ENCODE results near the gene EIF5AL1. TPM values are rescaled to one million over a fixed set of nuclear protein-coding genes. Genes with fewer than 3 reads are reported as not detected.
A peak's percentile ranks its signal among the peaks of the same experiment; 100 is the strongest.
"Not testable (repeated sequence)": the region's sequence is repeated elsewhere in the genome, so short reads cannot be mapped to it uniquely, and the experiment has no call there.

The EIF5AL1 gene
- total RNA-seq (2012; rRNA removed) (1.1 and 1.7 TPM in 2 replicates), polyA plus RNA-seq (2012; rRNA removed) (0.59 and 1.4 TPM in 2 replicates), Bru-seq, nascent RNA (not detected), BruChase-seq, experiment 1, labeled RNA remaining after a 6-hour chase (percentile 17 among the genes with signal in this experiment), BruChase-seq, experiment 2, labeled RNA remaining after a 2-hour chase (percentile 13 among the genes with signal in this experiment)
- 0.14 and 0.64 TPM in 2 replicates for polyA plus RNA-seq (2012; cell fraction: cytosol; rRNA removed)
- 0.45 and 0.69 TPM in 2 replicates for polyA plus RNA-seq (2012; cell fraction: nucleus; rRNA removed; ENCODE audit: low replicate concordance)
- long read RNA-seq: 0 reads

- BruUV-seq (replicated peaks); H2BK20ac ChIP-seq (ENCODE audit: low read depth, low read length); H2AK9ac ChIP-seq (replicated peaks; ENCODE audit: low read depth, low read length, poor library complexity); H4K8ac ChIP-seq (ENCODE audit: low read depth in 2 of 2, low read length in 2 of 2); H2AFZ ChIP-seq (replicated peaks; ENCODE audit: low read length, poor library complexity); H3K4me1 ChIP-seq (ENCODE audit: control insufficient read depth, insufficient read depth, low read length); H2AK5ac ChIP-seq (ENCODE audit: low read depth, low read length); H3K9me3 ChIP-seq (ENCODE audit: control insufficient read depth, insufficient read depth, low read length); H3K27me3 ChIP-seq (ENCODE audit: control insufficient read depth, insufficient read depth, low read length); H3K9me1 ChIP-seq (ENCODE audit: insufficient read depth, low read length); in situ Hi-C loops (cut with MboI; ENCODE audit: low sequenced_read_pairs); H3K79me1 ChIP-seq (ENCODE audit: low read depth in 1 of 2, low read length in 2 of 2); H2BK5ac ChIP-seq (ENCODE audit: low read depth, low read length, poor library complexity, severe bottlenecking); POLR2A ChIA-PET (ENCODE audit: unreplicated experiment); intact Hi-C loops (cut with micrococcal nuclease); H3K36me3 ChIP-seq (ENCODE audit: control insufficient read depth, insufficient read depth, low read length); H4K91ac ChIP-seq (ENCODE audit: insufficient read depth, low read depth, low read length); H3K4ac ChIP-seq (ENCODE audit: low read depth, low read length); H3K14ac ChIP-seq (replicated peaks; ENCODE audit: low read depth, low read length); DNase-seq; H3K27ac ChIP-seq (ENCODE audit: insufficient read depth, low read length); H3K9ac ChIP-seq (ENCODE audit: low read depth, low read length); dilution Hi-C loops (cut with HindIII; ENCODE audit: low sequenced_read_pairs, unreplicated experiment); H4K5ac ChIP-seq (ENCODE audit: low read depth, low read length); H3K4me3 ChIP-seq (ENCODE audit: insufficient read depth, low read depth, low read length); H2BK15ac ChIP-seq (ENCODE audit: low read depth, low read length); H4K20me1 ChIP-seq (ENCODE audit: insufficient read depth, low read length); H3K18ac ChIP-seq (ENCODE audit: low read depth, low read length); CTCF ChIA-PET; H2BK120ac ChIP-seq (ENCODE audit: low read depth, low read length); H3K4me2 ChIP-seq (ENCODE audit: low read depth, low read length); H3K56ac ChIP-seq (ENCODE audit: extremely low read depth, insufficient read depth, low read length); H3K23ac ChIP-seq (ENCODE audit: low read depth, low read length): not testable (repeated sequence)
- ATAC-seq (ENCODE audit: low read depth): peak; percentile 5; the same call in 1 of the 2 replicates
- WGBS, 2 experiments (ENCODE audit: extremely low coverage in 2 of 2, insufficient read length in 1 of 2): no CpG with 5 or more reads among the region's 17 CpGs
Observed at GRCh38 chr10:79511891-79512583, at the start of gene EIF5AL1. Gene EIF5AL1 (plus strand): TSS chr10:79512533. CDS start chr10:79512650, 117 bp downstream.

Data from IMR-90 (cell line).